C4-2B (cell line): Measurements from ENCODE around the gene SEZ6.

ENCODE experiments used
- H3K27ac ChIP-seq: fragments of 450-650 bp; 2 replicates; pipeline ENCODE4 v1.5.1; 2017
- ZFX ChIP-seq: fragments of 450-650 bp; IDR thresholded peaks from 2 replicates; pipeline ENCODE4 v1.6.1; 2017
- TF ChIP-seq, protein P1 (sequence below): fragments of 450-650 bp; conservative IDR thresholded peaks from 2 replicates; pipeline ENCODE4 v1.5.1; 2017; ENCODE audit warnings: mild to moderate bottlenecking

The SEZ6 gene

GRCh38 chr17:28968231-28968913, 37.5 kb downstream of the SEZ6 start:
- H3K27ac ChIP-seq: peak overlapping the region; percentile 14; the same call in 1 of the 2 replicates
- TF ChIP-seq ZFX: no peak
- TF ChIP-seq, protein P1, sequence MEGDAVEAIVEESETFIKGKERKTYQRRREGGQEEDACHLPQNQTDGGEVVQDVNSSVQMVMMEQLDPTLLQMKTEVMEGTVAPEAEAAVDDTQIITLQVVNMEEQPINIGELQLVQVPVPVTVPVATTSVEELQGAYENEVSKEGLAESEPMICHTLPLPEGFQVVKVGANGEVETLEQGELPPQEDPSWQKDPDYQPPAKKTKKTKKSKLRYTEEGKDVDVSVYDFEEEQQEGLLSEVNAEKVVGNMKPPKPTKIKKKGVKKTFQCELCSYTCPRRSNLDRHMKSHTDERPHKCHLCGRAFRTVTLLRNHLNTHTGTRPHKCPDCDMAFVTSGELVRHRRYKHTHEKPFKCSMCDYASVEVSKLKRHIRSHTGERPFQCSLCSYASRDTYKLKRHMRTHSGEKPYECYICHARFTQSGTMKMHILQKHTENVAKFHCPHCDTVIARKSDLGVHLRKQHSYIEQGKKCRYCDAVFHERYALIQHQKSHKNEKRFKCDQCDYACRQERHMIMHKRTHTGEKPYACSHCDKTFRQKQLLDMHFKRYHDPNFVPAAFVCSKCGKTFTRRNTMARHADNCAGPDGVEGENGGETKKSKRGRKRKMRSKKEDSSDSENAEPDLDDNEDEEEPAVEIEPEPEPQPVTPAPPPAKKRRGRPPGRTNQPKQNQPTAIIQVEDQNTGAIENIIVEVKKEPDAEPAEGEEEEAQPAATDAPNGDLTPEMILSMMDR: no peak

DNA sequence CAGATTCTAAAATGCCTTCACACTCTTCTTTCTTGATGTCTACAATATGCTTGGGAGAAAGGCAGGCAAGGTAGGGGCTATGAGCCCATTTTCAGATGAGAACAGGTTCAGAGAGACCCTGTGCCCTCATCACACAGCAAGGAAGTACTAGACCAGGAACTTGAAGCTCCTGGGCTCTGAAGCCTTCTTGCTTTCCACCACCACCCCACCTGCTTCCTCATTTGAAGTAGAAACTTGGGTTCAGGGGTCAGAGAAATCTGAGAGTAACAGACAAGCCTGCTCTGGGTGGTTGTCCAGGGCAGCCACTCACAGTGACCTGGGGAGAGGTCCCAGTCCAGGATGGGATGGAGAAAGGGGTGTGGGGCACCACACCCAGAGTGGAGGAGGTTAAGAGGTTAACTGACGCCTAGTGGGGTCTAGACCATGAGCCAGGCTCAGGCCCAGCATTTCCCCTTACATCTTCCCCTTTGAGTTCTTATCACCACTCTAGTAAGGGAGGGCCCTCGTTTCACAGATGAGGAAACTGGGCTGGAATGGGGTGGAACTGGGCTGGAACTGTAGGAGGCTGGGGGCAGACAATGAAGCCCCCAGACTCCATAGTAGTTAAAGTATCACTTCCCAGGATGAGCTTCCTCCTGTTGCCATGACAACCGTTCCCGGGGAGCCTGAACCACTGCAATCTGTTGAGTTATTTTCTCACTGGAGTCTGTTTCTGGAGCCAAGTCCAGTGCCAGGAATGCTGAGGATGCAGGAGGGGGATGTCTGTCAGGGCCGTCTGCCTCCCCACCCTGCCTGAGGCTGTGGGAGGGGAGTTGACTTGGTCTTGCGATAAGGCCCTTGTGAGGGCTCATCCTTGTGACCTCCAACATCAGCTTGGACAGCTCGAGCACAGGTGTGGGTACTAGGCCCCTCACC, 38.4 kb downstream of the SEZ6 start:
- TF ChIP-seq, protein P1: no peak
- no peak for TF ChIP-seq ZFX
- no peak overlapping the region for H3K27ac ChIP-seq

- TF ChIP-seq, protein P1: no peak
- no peak for TF ChIP-seq ZFX
- H3K27ac ChIP-seq: no peak overlapping the region
Measured at GRCh38 chr17:28963841-28964240, 42.0 kb downstream of the SEZ6 start.

DNA sequence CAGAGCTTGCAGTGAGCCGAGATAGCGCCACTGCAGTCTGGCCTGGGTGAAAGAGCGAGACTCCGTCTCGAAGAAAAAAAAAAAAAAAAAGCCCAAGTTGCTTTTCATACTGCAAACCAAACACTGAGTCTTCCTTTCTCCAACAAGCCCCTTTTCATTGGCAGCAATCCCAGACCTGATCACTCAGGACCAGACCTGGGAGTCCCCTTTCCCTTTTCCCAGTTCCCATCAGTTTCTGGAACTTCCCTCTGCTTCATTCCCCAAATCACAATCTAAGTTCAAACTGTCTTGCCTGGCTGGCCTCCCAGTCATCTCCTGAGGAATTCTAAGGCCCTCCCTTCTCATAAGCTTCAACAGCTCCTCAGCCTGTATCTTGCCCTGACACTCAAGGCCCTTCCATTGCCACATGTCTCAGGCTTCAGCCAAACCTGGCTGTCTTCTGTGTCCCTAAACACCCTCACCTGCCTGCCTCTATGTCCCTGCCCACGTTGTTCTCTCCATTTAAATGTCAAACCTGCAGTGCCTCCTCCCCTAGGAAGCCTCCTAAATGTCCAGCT, 42.7 kb downstream of the SEZ6 start:
- TF ChIP-seq ZFX: no peak
- TF ChIP-seq, protein P1: no peak
- no peak overlapping the region for H3K27ac ChIP-seq

DNA sequence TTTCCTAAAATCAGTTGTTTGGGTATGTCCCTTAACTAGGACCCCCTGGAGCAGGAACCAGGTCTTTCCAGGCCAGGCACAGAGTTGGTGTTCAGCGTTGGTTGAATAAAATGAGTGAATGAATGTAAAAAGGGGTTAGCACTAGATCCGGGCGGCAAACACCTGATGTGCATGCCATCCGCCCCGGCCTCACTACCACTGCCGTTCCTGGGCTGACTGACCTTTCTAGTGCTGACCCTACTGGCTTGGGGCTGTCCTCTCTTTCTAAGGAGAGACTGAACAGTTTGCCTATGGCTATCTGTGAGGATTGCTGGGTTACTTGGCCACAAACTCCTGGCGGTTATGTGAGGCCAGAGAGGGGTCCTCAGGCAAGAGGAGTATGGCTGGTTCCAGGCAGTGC, 44.4 kb downstream of the SEZ6 start:
- no peak overlapping the region for H3K27ac ChIP-seq
- no peak for TF ChIP-seq ZFX
- TF ChIP-seq, protein P1: no peak

- no peak for TF ChIP-seq ZFX
- TF ChIP-seq, protein P1: no peak
- H3K27ac ChIP-seq: no peak overlapping the region
Measured at GRCh38 chr17:28960256-28961061, 45.4 kb downstream of the SEZ6 start.
